ENCODE data around the gene IFI27L2. TPM values are rescaled to one million over a fixed set of nuclear protein-coding genes. Genes with fewer than 3 reads are reported as not detected.
A peak's percentile ranks its signal among the peaks of the same experiment; 100 is the strongest.

Gene IFI27L2
- polyA plus RNA-seq, 1 donor from 2014 or later, result 23.7 TPM

GRCh38 chr14:94173471-94173884 lies 44.1 kb upstream of the IFI27L2 start:
- Histone ChIP-seq H3K9ac (ENCODE audit: low read length) (peak overlapping the region; percentile 59), H3K79me2 (replicated peaks; ENCODE audit: insufficient read depth, low read length) (no peaks in the 10 kb centered on the region), H3F3A (ENCODE audit: insufficient read depth, low read length, poor library complexity, severe bottlenecking) (no peaks in the 10 kb centered on the region), H3K9me2 (ENCODE audit: insufficient read depth, low read length) (no peaks in the 10 kb centered on the region), H3K36me3 (ENCODE audit: insufficient read depth, low read length) (no peaks in the 10 kb centered on the region), H3K4me3 (ENCODE audit: low read length) (peak overlapping the region; percentile 77), H3K9me3 (ENCODE audit: low read length) (no peaks in the 10 kb centered on the region), H3K27me3 (ENCODE audit: insufficient read depth, low read depth, low read length) (peaks cover 30% of the 10 kb centered on the region), H3K4me2 (ENCODE audit: low read length) (peak overlapping the region; percentile 71), H3K27ac (ENCODE audit: low read length) (no peak overlapping the region), H2AFZ (ENCODE audit: low read depth, low read length) (peak overlapping the region; percentile 77), H4K20me1 (ENCODE audit: insufficient read depth) (no peaks in the 10 kb centered on the region)
- TF ChIP-seq RAD21 (conservative IDR thresholded peaks at IDR 0.05) (no peak), EP300 (conservative IDR thresholded peaks at IDR 0.05; ENCODE audit: poor library complexity, severe bottlenecking) (no peak), TAF1 (IDR thresholded peaks at IDR 0.05; ENCODE audit: low read depth) (no peak), SMC3 (conservative IDR thresholded peaks at IDR 0.05; ENCODE audit: poor library complexity) (no peak), POLR2AphosphoS5 (IDR thresholded peaks at IDR 0.05) (no peak), REST (IDR thresholded peaks at IDR 0.05; ENCODE audit: borderline replicate concordance) (no peak)

GRCh38 chr14:94172545-94172944 lies 43.1 kb upstream of the IFI27L2 start:
- no peak overlapping the region for H3K4me3 ChIP-seq (ENCODE audit: low read length)
- no peak overlapping the region for H3K4me2 ChIP-seq (ENCODE audit: low read length)
- H4K20me1 ChIP-seq (ENCODE audit: insufficient read depth), result no peaks in the 10 kb centered on the region
- no peaks in the 10 kb centered on the region for H3K79me2 ChIP-seq (replicated peaks; ENCODE audit: insufficient read depth, low read length)
- H3K9me2 ChIP-seq (ENCODE audit: insufficient read depth, low read length), result no peaks in the 10 kb centered on the region
- no peak overlapping the region for H2AFZ ChIP-seq (ENCODE audit: low read depth, low read length)
- H3K36me3 ChIP-seq (ENCODE audit: insufficient read depth, low read length), result no peaks in the 10 kb centered on the region
- no peaks in the 10 kb centered on the region for H3K9me3 ChIP-seq (ENCODE audit: low read length)
- H3K27ac ChIP-seq (ENCODE audit: low read length), result no peak overlapping the region
- peaks cover 30% of the 10 kb centered on the region for H3K27me3 ChIP-seq (ENCODE audit: insufficient read depth, low read depth, low read length)
- H3K9ac ChIP-seq (ENCODE audit: low read length), result no peak overlapping the region
- no peaks in the 10 kb centered on the region for H3F3A ChIP-seq (ENCODE audit: insufficient read depth, low read length, poor library complexity, severe bottlenecking)
- no peak for TF ChIP-seq REST (IDR thresholded peaks at IDR 0.05; ENCODE audit: borderline replicate concordance)
- TF ChIP-seq EP300 (conservative IDR thresholded peaks at IDR 0.05; ENCODE audit: poor library complexity, severe bottlenecking), result no peak
- no peak for TF ChIP-seq CTCF (IDR thresholded peaks at IDR 0.05; ENCODE audit: poor library complexity, severe bottlenecking)
- no peak for TF ChIP-seq RAD21 (conservative IDR thresholded peaks at IDR 0.05)
- no peak for TF ChIP-seq POLR2AphosphoS5 (IDR thresholded peaks at IDR 0.05)
- TF ChIP-seq SMC3 (conservative IDR thresholded peaks at IDR 0.05; ENCODE audit: poor library complexity), result no peak
- no peak for TF ChIP-seq TAF1 (IDR thresholded peaks at IDR 0.05; ENCODE audit: low read depth)
- TF ChIP-seq EZH2 (IDR thresholded peaks at IDR 0.05; ENCODE audit: borderline replicate concordance, insufficient read depth, low read length, poor library complexity, severe bottlenecking), result no peak
- TF ChIP-seq MXI1 (conservative IDR thresholded peaks at IDR 0.05; ENCODE audit: poor library complexity, severe bottlenecking), result no peak

Data from neural cell (in vitro differentiated cells).